ENCODE results near the gene STAC2. TPM values are rescaled to one million over a fixed set of nuclear protein-coding genes. Genes with fewer than 3 reads are reported as not detected.
A peak's percentile ranks its signal among the peaks of the same experiment; 100 is the strongest.

Gene STAC2
- total RNA-seq, 1 donor from 2014 or later, result not detected

DNA sequence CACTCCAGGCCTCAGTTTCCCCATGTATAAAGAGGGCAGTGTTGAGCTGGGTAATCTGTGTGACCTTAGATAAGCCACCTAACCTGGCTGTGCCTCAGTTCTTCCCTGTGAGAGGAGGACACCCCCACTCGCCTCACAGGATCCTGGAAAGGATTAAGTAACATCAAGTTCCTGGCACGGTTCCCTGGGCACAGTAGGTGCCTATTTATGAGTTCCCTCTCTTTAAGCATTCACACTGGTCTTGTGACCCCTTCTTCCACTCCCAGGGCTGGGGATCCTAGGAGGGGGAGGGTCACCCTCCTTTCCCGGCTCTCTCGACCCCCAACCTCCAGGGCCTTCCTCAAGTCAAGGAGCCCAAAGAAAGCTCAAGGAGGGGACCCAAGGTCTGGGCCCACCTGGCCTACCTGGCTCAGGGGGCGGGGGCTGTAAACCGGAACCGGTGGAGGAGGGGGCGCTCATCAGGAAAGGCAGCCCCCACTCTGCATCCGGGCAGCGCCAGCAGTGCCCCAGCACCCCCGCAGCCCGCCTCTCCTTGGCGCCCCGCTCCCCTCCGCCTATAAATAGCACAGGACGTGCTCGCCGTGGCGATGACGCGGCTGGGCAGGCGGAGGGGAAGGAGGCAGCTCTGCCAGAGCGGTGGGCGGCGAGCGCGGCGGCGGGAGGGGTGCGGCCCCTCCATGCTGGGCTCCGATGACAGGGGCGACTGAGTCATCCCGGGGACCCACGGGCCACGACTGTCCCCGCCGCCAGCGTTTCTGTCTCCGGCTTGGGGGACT is 16.2 kb downstream of the STAC2 start:
- Mint-ChIP-seq H3K27ac (peak overlapping the region; percentile 61), H3K36me3 (ENCODE audit: low read depth) (peaks cover 7% of the 10 kb centered on the region), H3K27me3 (peaks cover 13% of the 10 kb centered on the region), H3K4me3 (peak overlapping the region; percentile 68), H3K4me1 (peaks cover 20% of the 10 kb centered on the region), H3K9me3 (no peaks in the 10 kb centered on the region)
- peak; percentile 88 for DNase-seq
- intact Hi-C loops (cut with micrococcal nuclease), result loop anchor here (5.0 to 10.0 kb wide), 2 partner anchors 195 to 253 kb away; partner anchors contain the start of genes CDK12 and FBXL20

- peak overlapping the region; percentile 35 for H3K4me3 Mint-ChIP-seq
- H3K9me3 Mint-ChIP-seq, result no peaks in the 10 kb centered on the region
- peaks cover 12% of the 10 kb centered on the region for H3K36me3 Mint-ChIP-seq (ENCODE audit: low read depth)
- DNase-seq, result no peak
- H3K4me1 Mint-ChIP-seq, result peaks cover 22% of the 10 kb centered on the region
- no peak overlapping the region for H3K27ac Mint-ChIP-seq
- H3K27me3 Mint-ChIP-seq, result peaks cover 13% of the 10 kb centered on the region
- intact Hi-C loops (cut with micrococcal nuclease), result loop anchor here (5.0 to 10.0 kb wide), 2 partner anchors 196 to 253 kb away; partner anchors contain the start of genes CDK12 and FBXL20
Observed at GRCh38 chr17:39208893-39209292, 16.9 kb downstream of the STAC2 start.

- peaks cover 13% of the 10 kb centered on the region for H3K27me3 Mint-ChIP-seq
- H3K36me3 Mint-ChIP-seq (ENCODE audit: low read depth), result peaks cover 19% of the 10 kb centered on the region
- no peaks in the 10 kb centered on the region for H3K9me3 Mint-ChIP-seq
- H3K4me1 Mint-ChIP-seq, result peaks cover 22% of the 10 kb centered on the region
- intact Hi-C loops (cut with micrococcal nuclease), result loop anchor here (5.0 to 10.0 kb wide), 2 partner anchors 197 to 254 kb away; partner anchors contain the start of genes CDK12 and FBXL20
- no peak overlapping the region for H3K4me3 Mint-ChIP-seq
- DNase-seq, result no peak
- no peak overlapping the region for H3K27ac Mint-ChIP-seq
Observed at GRCh38 chr17:39208136-39208535, 17.6 kb downstream of the STAC2 start.

DNA sequence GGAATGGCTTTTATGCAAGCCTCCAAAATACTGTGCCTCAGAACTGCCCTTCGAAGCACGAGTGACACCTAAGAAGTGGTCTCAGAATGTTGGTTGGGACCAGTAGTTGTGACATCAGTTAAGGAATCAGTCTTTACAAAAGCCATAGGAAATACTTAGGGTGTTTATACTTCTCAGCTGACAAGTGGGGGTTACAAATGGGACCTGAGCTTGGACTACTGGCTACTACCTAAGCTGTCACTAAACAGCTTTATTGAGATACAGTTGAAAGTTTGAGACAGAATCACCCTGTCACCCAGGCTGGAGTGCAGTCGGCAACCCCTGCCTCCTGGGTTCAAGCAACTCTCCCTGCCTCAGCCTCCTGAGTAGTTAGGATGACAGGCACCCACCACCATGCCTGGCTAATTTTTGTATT is 20.6 kb downstream of the STAC2 start:
- DNase-seq, result no peak
- Mint-ChIP-seq H3K4me3 (no peak overlapping the region), H3K36me3 (ENCODE audit: low read depth) (peaks cover 47% of the 10 kb centered on the region), H3K4me1 (peaks cover 39% of the 10 kb centered on the region), H3K9me3 (no peaks in the 10 kb centered on the region), H3K27ac (peak overlapping the region; percentile 28), H3K27me3 (peaks cover under 1% of the 10 kb centered on the region)
- intact Hi-C loops (cut with micrococcal nuclease), result loop anchor here (5.0 to 10.0 kb wide), 2 partner anchors 200 to 257 kb away; partner anchors contain the start of genes CDK12 and FBXL20

DNA sequence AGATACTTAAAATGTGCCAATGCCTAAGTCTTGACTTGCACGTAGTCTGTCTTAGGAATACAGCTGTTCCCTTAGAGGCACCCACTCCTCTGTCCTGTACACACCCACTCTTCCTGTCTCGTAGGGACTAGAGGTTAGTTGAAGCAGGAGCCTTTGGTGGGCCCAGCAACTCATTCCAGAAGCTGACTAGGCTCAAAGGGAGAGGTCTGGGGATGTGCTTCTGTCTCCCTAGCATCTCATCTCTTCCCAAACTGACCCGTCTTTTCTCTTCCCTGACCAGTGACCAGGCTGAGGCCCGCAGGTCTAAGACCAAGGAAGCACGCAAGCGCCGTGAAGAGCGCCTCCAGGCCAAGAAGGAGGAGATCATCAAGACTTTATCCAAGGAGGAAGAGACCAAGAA is 21.5 kb downstream of the STAC2 start:
- Mint-ChIP-seq H3K9me3 (no peaks in the 10 kb centered on the region), H3K27me3 (no peaks in the 10 kb centered on the region), H3K4me3 (no peak overlapping the region), H3K4me1 (peaks cover 42% of the 10 kb centered on the region), H3K27ac (no peak overlapping the region), H3K36me3 (ENCODE audit: low read depth) (peaks cover 51% of the 10 kb centered on the region)
- intact Hi-C loops (cut with micrococcal nuclease), result loop anchor here (10.0 kb wide), 1 partner anchor 201 kb away; the partner anchor contains the start of gene FBXL20
- DNase-seq, result no peak

GRCh38 chr17:39200957-39201510 is 24.7 kb downstream of the STAC2 start:
- peak overlapping the region; percentile 98 for H3K4me3 Mint-ChIP-seq
- no peaks in the 10 kb centered on the region for H3K9me3 Mint-ChIP-seq
- peaks cover 45% of the 10 kb centered on the region for H3K4me1 Mint-ChIP-seq
- H3K36me3 Mint-ChIP-seq (ENCODE audit: low read depth), result peaks cover 51% of the 10 kb centered on the region
- no peak for DNase-seq
- no peaks in the 10 kb centered on the region for H3K27me3 Mint-ChIP-seq
- intact Hi-C loops (cut with micrococcal nuclease), result loop anchor here (10.0 kb wide), 1 partner anchor 204 kb away; the partner anchor contains the start of gene FBXL20
- peak overlapping the region; percentile 98 for H3K27ac Mint-ChIP-seq

DNA sequence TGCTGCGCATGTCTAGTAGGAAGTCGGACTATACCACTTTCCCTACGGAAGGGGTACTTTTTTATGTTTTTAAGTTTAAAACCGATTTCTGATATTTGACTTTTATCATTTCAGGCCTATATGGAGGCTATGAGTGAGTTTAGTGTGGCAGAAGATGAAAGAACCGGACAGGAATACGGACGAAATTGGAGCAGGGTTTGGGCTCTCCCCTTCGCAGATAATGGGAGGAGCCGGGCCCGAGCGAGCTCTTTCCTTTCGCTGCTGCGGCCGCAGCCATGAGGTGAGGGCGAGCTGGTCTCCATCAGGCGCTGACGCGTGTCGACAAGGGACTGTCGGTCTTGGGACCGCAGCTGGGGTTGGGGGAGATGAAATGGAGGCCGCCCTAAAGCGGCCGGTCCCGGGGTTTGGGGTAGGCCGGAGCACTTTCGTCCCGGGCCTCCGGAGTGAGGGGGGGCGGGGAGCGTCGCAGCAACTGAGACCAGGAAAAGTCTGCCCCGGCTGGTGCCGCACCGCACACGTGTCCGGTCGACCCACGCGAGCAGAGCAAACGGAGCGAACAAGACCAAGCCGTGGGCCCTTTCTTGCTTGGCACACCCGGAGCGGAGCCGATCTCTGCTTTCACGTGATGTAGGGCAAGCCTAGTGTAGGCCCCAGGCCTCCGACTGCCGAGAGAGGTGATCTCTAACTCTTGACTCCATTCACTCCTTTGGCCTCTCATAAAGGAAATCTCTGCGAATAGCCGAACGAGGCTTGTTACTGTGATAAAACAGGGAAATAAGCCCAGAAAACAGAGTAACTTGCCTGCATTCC is 25.5 kb downstream of the STAC2 start, which contains the start of gene RPL19:
TSS of gene RPL19 (plus strand) at position 214 of the 810 bp plus-strand sequence. CDS start at position 276, 62 bp downstream.
- Mint-ChIP-seq H3K27ac (peak within 1 kb of the TSS; percentile 98), H3K4me1 (peaks cover 52% of the 10 kb centered on the region), H3K27me3 (no peaks in the 10 kb centered on the region), H3K4me3 (peak within 1 kb of the TSS; percentile 98), H3K9me3 (no peaks in the 10 kb centered on the region), H3K36me3 (ENCODE audit: low read depth) (peaks cover 50% of the 10 kb centered on the region)
- DNase-seq, result peak; percentile 94
- intact Hi-C loops (cut with micrococcal nuclease), result loop anchor here (10.0 kb wide), 1 partner anchor 205 kb away; the partner anchor contains the start of gene FBXL20

DNA sequence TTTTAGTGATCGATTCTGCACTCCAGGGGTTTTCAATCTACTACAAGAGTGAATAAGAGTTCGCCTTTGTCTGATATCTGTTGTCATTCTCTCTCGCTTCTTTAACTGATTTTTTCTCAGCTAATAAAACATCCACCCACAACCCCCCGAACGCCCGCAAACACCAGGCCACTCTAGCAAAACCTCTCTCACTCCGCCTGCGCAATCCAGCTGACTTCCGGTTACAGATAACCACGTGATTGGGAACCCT is 26.0 kb downstream of the STAC2 start:
- Mint-ChIP-seq H3K27ac (peak overlapping the region; percentile 98), H3K4me3 (peak overlapping the region; percentile 98), H3K36me3 (ENCODE audit: low read depth) (peaks cover 46% of the 10 kb centered on the region), H3K4me1 (peaks cover 52% of the 10 kb centered on the region), H3K27me3 (no peaks in the 10 kb centered on the region), H3K9me3 (no peaks in the 10 kb centered on the region)
- intact Hi-C loops (cut with micrococcal nuclease), result loop anchor here (5.0 to 10.0 kb wide), 2 partner anchors 47 to 205 kb away; partner anchors contain the start of genes FBXL20 and PLXDC1
- peak; percentile 96 for DNase-seq

- H3K27me3 Mint-ChIP-seq, result no peaks in the 10 kb centered on the region
- H3K27ac Mint-ChIP-seq, result peak overlapping the region; percentile 75
- H3K36me3 Mint-ChIP-seq (ENCODE audit: low read depth), result peaks cover 35% of the 10 kb centered on the region
- intact Hi-C loops (cut with micrococcal nuclease), result loop anchor here (5.0 kb wide), 1 partner anchor 46 kb away; the partner anchor contains the start of gene PLXDC1
- DNase-seq, result no peak
- no peaks in the 10 kb centered on the region for H3K9me3 Mint-ChIP-seq
- peaks cover 57% of the 10 kb centered on the region for H3K4me1 Mint-ChIP-seq
- H3K4me3 Mint-ChIP-seq, result peak overlapping the region; percentile 98
Observed at GRCh38 chr17:39198186-39198566, 27.6 kb downstream of the STAC2 start.

DNA sequence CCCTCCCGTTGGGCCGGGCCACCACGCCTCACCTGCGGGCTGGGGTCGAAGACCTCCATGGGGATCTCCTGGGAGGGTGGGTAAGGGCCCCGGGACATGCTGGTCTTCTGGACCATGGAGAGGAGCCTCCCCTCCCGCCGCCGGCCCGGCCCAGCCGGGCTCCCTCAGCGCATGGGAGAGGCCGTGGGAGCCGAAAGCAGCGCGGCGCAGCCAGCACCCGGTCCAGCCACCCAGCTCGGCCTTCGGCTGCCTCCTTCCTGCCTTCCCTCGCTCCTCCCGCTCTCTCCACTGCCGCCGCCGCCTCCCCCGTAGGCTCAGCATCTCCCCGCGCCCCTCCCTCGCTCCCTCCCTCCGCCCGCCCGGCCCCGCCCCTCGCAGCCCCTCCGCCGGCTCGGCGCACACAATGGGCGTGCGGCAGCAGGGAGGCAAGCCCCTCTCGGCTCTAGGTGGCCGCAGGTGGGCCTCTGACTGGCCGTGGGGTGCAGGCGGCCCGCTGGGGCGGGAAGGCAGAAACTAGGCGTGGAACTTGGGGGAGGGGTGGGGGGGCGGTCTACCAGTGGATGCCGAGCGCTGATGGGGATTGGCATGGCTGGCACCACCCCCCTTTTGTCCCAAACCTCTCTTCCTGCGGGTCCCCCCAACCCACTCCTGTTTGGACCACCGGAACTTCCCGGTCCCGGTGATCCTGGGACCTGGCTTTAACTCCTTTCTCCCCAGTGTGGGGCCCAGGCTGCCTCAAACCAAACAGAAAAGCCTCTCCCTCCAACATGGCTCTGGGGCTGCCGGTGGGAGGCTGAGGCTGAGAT is 28.2 kb downstream of the STAC2 start, which contains the start of gene CACNB1:
TSS of gene CACNB1 (minus strand) at position 290 of the 806 bp plus-strand sequence. CDS start at position 116, 174 bp downstream.
- intact Hi-C loops (cut with micrococcal nuclease), result loop anchor here (5.0 kb wide), 1 partner anchor 45 kb away; the partner anchor contains the start of gene PLXDC1
- H3K4me3 Mint-ChIP-seq, result peak within 1 kb of the TSS; percentile 98
- H3K27ac Mint-ChIP-seq, result peak within 1 kb of the TSS; percentile 75
- DNase-seq, result peak; percentile 93
- no peaks in the 10 kb centered on the region for H3K27me3 Mint-ChIP-seq
- H3K36me3 Mint-ChIP-seq (ENCODE audit: low read depth), result peaks cover 35% of the 10 kb centered on the region
- H3K4me1 Mint-ChIP-seq, result peaks cover 56% of the 10 kb centered on the region
- no peaks in the 10 kb centered on the region for H3K9me3 Mint-ChIP-seq

- peak; percentile 69 for DNase-seq
- intact Hi-C loops (cut with micrococcal nuclease), result loop anchor here (5.0 kb wide), 1 partner anchor 45 kb away; the partner anchor contains the start of gene PLXDC1
- H3K27me3 Mint-ChIP-seq, result no peaks in the 10 kb centered on the region
- H3K27ac Mint-ChIP-seq, result peak overlapping the region; percentile 72
- peak overlapping the region; percentile 98 for H3K4me3 Mint-ChIP-seq
- peaks cover 33% of the 10 kb centered on the region for H3K36me3 Mint-ChIP-seq (ENCODE audit: low read depth)
- no peaks in the 10 kb centered on the region for H3K9me3 Mint-ChIP-seq
- peaks cover 53% of the 10 kb centered on the region for H3K4me1 Mint-ChIP-seq
Observed at GRCh38 chr17:39196808-39197291, 28.9 kb downstream of the STAC2 start.

DNA sequence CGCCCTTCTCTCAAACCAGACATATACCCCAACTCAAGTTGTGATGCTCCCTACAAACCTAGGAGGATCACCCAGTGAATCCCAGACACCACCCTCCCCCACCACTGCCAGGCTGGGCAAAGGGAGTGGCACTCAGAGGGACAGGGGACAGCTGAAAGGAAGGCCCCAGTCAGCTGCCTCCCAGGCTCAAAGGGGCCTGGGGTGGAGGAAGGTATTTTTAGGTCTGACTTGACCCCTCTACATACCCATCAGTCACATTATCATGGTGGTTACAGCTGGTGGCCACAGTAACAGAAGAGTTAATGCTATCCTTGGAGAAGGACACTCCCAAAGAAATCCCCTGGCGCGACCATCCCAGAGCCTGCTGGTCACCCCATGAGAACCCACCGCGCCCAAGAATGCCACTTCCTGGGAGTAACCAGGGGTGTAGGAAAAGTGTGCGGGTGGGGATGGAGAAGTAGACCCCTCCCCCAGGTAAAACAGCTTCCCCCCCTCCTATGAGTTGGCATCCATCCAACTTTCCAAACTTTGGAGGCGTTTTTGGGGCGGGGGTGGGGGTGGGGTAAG is 29.4 kb downstream of the STAC2 start:
- no peak for DNase-seq
- intact Hi-C loops (cut with micrococcal nuclease), result loop anchor here (5.0 kb wide), 1 partner anchor 44 kb away; the partner anchor contains the start of gene PLXDC1
- Mint-ChIP-seq H3K9me3 (no peaks in the 10 kb centered on the region), H3K4me1 (peaks cover 50% of the 10 kb centered on the region), H3K27ac (peak overlapping the region; percentile 45), H3K4me3 (peak overlapping the region; percentile 98), H3K27me3 (no peaks in the 10 kb centered on the region), H3K36me3 (ENCODE audit: low read depth) (peaks cover 29% of the 10 kb centered on the region)

Data from activated CD4-positive, alpha-beta T cell treated with anti-CD3 and anti-CD28 coated beads, Interleukin-2, amount 10 ng/mL, durations not matched to agents 24 days and 14 days (primary cell).